Gastroesophageal sphincter (tissue), 3 donors: ENCODE results near the gene PPP1R12C.

ENCODE experiments used
- EP300 ChIP-seq: sonication (generic); formaldehyde crosslinking; IDR thresholded peaks from one replicate; pipeline ENCODE4 v1.6.1; 2017; ENCODE audit warnings: antibody characterized with exemption, mild to moderate bottlenecking
- POLR2A ChIP-seq, 2 donors: fragments of 450-650 bp; IDR thresholded peaks; one replicate each; pipeline ENCODE4 v1.6.1; 2017; ENCODE audit warnings: antibody characterized with exemption in 2 of 2, mild to moderate bottlenecking in 2 of 2, moderate library complexity in 1 of 2
- TF ChIP-seq, protein P1 (sequence below), 4 experiments: fragments of 200-600 bp in 2 of 4; fragments of 450-650 bp in 2 of 4; sonication (generic) in 1 of 4; IDR thresholded peaks; one replicate each; pipeline ENCODE4 v1.5.1; 2017 to 2019; ENCODE audit warnings: antibody characterized with exemption in 4 of 4, mild to moderate bottlenecking in 2 of 4, moderate library complexity in 2 of 4

DNA sequence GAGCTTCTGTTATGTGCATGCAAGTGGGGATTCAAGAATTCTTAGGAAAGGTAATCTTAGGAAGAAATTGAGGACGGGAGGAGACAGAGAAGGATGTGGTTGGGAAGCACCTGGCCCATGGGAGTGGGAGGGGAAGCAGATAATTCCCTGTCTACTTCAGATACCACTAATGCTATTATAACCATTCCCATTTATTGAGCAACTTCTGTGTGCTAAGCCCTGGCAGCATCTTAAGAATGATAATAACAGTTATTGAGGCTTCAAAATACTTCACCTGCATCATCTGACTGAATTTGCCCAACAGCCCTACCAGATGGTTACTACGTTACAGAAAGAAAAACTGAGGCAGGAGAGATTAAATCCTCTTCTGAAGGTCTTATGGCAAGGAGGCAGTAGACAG lies 40.3 kb downstream of the PPP1R12C start:
- TF ChIP-seq, protein P1, sequence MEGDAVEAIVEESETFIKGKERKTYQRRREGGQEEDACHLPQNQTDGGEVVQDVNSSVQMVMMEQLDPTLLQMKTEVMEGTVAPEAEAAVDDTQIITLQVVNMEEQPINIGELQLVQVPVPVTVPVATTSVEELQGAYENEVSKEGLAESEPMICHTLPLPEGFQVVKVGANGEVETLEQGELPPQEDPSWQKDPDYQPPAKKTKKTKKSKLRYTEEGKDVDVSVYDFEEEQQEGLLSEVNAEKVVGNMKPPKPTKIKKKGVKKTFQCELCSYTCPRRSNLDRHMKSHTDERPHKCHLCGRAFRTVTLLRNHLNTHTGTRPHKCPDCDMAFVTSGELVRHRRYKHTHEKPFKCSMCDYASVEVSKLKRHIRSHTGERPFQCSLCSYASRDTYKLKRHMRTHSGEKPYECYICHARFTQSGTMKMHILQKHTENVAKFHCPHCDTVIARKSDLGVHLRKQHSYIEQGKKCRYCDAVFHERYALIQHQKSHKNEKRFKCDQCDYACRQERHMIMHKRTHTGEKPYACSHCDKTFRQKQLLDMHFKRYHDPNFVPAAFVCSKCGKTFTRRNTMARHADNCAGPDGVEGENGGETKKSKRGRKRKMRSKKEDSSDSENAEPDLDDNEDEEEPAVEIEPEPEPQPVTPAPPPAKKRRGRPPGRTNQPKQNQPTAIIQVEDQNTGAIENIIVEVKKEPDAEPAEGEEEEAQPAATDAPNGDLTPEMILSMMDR (IDR thresholded peaks at IDR 0.05), result no peak
- TF ChIP-seq POLR2A (IDR thresholded peaks at IDR 0.05) (no peak), EP300 (no peak)
